ENCODE data around the gene CABS1. TPM values are rescaled to one million over a fixed set of nuclear protein-coding genes. Genes with fewer than 3 reads are reported as not detected.

Gene CABS1
- total RNA-seq, 4 donors from 2014 or later: not detected

Other genes with a start within 250 kb of the CABS1 start
- not detected for gene PRR27, start 180.7 kb upstream of the CABS1 start, total RNA-seq
- gene ODAM, start 139.3 kb upstream of the CABS1 start, total RNA-seq: not detected
- not detected for gene FDCSP, start 108.9 kb upstream of the CABS1 start, total RNA-seq
- gene CSN3, start 92.4 kb upstream of the CABS1 start, total RNA-seq: not detected
- not detected for gene SMR3A, start 25.8 kb downstream of the CABS1 start, total RNA-seq
- gene SMR3B, start 48.1 kb downstream of the CABS1 start, total RNA-seq: not detected
- not detected for gene OPRPN, start 63.0 kb downstream of the CABS1 start, total RNA-seq
- gene MUC7, start 137.2 kb downstream of the CABS1 start, total RNA-seq: not detected
- gene AMTN, start 183.6 kb downstream of the CABS1 start, total RNA-seq: not detected

Data from gastrocnemius medialis (tissue), 4 donors.